LNCaP clone FGC (cell line): Measurements from ENCODE around the gene ANO4.

Experiments used
- DNase-seq: peaks from one replicate; pipeline ENCODE4 v3.0.0-alpha.2; 2011; ENCODE audit warnings: low read depth
- H3K4me3 ChIP-seq: 2 replicates; pipeline ENCODE4 v1.5.1; 2011; ENCODE audit warnings: mild to moderate bottlenecking, low read depth, low read length, control low read depth
- TF ChIP-seq, protein P1 (sequence below): IDR thresholded peaks from 2 replicates; pipeline ENCODE4 v1.5.1; 2012; ENCODE audit warnings: mild to moderate bottlenecking; ENCODE audit not compliant: control insufficient read depth, insufficient read depth; ENCODE audit errors: extremely low read depth

The ANO4 gene

DNA sequence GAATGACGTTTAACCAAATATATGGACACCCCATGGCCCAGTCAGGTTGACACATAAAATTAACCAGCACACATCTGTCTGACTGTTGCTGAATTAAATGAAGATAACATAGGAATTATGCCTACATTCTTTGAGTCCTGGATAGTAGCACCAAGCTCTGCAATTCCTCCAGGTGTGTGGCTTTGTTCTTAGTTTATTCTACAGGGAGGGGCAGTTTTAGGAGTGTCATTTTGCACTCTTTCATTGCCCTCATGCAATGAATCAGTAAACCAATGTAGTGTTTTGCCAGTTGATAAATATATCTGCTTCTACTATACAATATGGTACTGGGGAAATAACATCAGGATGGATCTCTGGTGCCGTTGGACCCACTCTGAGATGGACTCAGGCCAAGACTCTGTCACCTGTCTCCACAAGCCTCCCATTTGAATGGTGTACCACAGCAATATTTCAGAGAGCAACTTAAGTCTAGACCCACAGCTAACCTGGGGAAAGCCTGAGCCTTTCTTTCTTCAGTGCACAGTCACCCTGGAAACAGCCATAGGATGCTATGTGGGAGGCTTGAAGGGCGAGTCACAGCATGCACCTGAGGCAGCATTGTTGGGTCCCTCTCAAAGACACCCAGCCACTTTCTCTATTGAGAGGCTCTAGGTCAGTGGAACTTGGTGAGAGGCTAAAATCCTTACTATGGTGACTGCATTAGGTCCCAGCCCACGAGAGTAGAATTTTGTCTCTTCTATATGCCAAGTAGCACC, 73.2 kb downstream of the ANO4 start:
- TF ChIP-seq, protein P1, sequence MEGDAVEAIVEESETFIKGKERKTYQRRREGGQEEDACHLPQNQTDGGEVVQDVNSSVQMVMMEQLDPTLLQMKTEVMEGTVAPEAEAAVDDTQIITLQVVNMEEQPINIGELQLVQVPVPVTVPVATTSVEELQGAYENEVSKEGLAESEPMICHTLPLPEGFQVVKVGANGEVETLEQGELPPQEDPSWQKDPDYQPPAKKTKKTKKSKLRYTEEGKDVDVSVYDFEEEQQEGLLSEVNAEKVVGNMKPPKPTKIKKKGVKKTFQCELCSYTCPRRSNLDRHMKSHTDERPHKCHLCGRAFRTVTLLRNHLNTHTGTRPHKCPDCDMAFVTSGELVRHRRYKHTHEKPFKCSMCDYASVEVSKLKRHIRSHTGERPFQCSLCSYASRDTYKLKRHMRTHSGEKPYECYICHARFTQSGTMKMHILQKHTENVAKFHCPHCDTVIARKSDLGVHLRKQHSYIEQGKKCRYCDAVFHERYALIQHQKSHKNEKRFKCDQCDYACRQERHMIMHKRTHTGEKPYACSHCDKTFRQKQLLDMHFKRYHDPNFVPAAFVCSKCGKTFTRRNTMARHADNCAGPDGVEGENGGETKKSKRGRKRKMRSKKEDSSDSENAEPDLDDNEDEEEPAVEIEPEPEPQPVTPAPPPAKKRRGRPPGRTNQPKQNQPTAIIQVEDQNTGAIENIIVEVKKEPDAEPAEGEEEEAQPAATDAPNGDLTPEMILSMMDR, result no peak
- H3K4me3 ChIP-seq, result no peak overlapping the region
- DNase-seq, result no peak

GRCh38 chr12:100868487-100868886, 73.9 kb downstream of the ANO4 start:
- H3K4me3 ChIP-seq, result no peak overlapping the region
- TF ChIP-seq, protein P1, result peak; percentile 13; the same call in 1 of the 2 replicates
- DNase-seq, result no peak

DNA sequence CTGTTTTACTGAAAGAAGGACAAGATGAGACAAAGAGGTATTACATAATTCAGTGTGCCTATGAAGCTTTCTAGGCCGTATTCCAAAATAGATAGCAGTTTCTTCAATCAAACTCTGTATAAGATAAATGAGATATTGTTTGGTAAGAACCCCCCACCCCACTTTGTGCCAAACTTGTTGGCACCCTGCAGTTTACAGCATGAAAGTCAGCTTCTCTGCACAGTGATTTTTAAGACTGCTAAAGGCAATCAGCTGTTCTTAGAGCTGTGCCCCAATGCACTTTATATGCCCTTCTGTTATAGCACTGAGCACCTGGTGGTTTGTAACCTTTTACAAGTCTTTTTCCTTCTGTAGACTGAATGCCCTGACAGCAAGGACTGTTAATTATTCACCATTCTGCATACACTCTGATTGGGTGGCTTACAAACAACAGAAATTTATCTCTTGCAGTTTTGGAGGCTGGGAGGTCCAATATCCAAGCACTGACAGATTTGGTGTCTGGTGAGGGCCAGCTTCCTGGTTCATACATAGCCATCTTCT, 76.7 kb downstream of the ANO4 start:
- TF ChIP-seq, protein P1, result no peak
- DNase-seq, result no peak

DNA sequence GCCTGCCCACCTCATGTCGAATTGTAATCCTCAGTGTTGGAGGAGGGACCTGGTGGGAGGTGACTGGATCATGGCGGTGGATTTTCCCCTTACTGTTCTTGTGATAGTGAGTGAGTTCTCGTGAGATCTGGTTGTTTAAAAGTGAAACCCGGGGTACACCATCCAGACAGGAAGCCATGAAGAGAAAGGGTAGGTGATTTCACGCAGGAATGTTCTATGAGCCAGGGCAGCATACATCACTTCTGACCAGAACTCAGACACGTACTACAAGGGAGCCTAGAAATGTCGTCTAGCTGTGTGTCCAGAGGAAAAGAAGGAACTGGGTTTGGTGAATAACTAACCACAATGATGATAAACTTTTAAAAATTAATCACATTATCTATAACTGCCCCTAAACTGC, 80.6 kb downstream of the ANO4 start:
- TF ChIP-seq, protein P1, result no peak
- H3K4me3 ChIP-seq, result no peak overlapping the region
- DNase-seq, result no peak

More for the DNA sequence above, 76.7 kb downstream of the ANO4 start:
- no peak overlapping the region for H3K4me3 ChIP-seq

DNA sequence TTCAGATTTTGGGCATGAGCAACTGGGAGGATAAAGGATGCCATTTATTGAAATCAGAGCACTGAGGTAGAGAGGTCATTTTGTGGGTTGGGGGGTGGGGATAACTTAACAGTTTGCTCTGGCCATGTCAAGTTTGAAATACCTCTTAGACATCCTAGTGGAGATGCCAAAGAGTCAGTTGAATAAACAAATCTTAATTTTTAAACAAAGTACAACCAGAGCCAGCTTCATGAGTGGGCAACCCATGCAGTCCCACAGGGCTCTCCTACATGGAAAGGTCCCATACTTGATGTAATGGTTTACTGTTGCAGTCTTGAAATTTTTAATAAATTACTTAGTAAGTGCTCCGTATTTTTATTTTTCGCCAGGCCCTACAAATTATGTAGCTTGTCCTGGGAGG, 81.2 kb downstream of the ANO4 start:
- TF ChIP-seq, protein P1, result no peak
- no peak for DNase-seq
- H3K4me3 ChIP-seq, result no peak overlapping the region

GRCh38 chr12:100877776-100878175, 83.2 kb downstream of the ANO4 start:
- DNase-seq, result no peak
- TF ChIP-seq, protein P1, result 0 out of 2 replicates have a peak, but pooled peaks have one; percentile 20
- H3K4me3 ChIP-seq, result no peak overlapping the region
